Ovary (tissue), 3 donors: Measurements from ENCODE around the gene KLK8.

ENCODE experiments used
- CTCF ChIP-seq, 3 donors: fragments of 450-650 bp in 2 of 3; fragments of 200-600 bp in 1 of 3; IDR thresholded peaks; one replicate each; pipeline versions ENCODE4 v1.5.1 to v1.8.0; 2016 to 2022; ENCODE audit warnings: antibody characterized with exemption in 3 of 3, mild to moderate bottlenecking in 1 of 3
- EP300 ChIP-seq: sonication (generic); formaldehyde crosslinking; IDR thresholded peaks from one replicate; pipeline ENCODE4 v1.6.1; 2017; ENCODE audit warnings: antibody characterized with exemption
- POLR2A ChIP-seq: fragments of 450-650 bp; IDR thresholded peaks from one replicate; pipeline ENCODE4 v1.6.1; 2017; ENCODE audit warnings: antibody characterized with exemption, mild to moderate bottlenecking, moderate library complexity
- donor health status: DM: no; HTN: no; CAD: no.

- TF ChIP-seq CTCF (IDR thresholded peaks at IDR 0.05) (no peak), POLR2A (no peak), EP300 (no peak)
These were observed 2.7 kb downstream of the KLK8 start for GRCh38 chr19:50998686-50999085.
